ENCODE data around the gene GALNTL6.

DNA sequence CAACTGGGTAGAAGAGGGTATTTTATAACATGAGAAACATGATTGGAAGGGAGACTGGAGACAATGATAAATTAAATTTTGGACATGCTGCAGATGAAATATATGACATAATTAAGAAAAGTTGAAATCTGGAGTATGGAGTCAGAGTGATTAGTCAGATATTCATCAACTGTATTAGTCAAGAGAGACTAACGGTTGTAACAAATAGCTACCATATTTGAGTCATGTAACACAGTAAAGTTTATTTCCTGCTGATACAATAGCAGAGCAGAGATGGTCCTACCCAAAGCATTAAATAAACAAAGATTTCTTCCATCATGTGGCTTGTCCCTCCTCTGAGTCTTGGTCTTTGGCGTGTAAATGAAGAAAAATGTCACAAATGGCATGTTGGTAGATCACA, 321.3 kb downstream of the GALNTL6 start:
- TF ChIP-seq EZH2phosphoT487 (IDR thresholded peaks at IDR 0.05; ENCODE audit: insufficient read depth, low read depth) (no peak), EZH2 (IDR thresholded peaks at IDR 0.05; ENCODE audit: insufficient read depth, poor library complexity, severe bottlenecking) (no peak)
